Measurements from ENCODE around the gene MBD2.

- peak; percentile 40 for TF ChIP-seq POLR2A (IDR thresholded peaks at IDR 0.05)
- TF ChIP-seq CTCF (IDR thresholded peaks at IDR 0.05) = no peak
These were observed 29.8 kb upstream of the MBD2 start for GRCh38 chr18:54254265-54254758.

Data from right lobe of liver (tissue), 4 donors.